UCSD-AML1 (cell line): ENCODE measurements around the gene DENND6A.
"Not testable (repeated sequence)": the region's sequence is repeated elsewhere in the genome, so short reads cannot be mapped to it uniquely, and the experiment has no call there.

Source experiments
- DNase-seq: peaks from one replicate; lab custom pipeline; 2025; ENCODE audit not compliant: unreplicated experiment; lab: John Stamatoyannopoulos, UW

DENND6A gene

GRCh38 chr3:57696801-57697321 lies 4.0 kb upstream of the DENND6A start:
- DNase-seq = no peak

DNA sequence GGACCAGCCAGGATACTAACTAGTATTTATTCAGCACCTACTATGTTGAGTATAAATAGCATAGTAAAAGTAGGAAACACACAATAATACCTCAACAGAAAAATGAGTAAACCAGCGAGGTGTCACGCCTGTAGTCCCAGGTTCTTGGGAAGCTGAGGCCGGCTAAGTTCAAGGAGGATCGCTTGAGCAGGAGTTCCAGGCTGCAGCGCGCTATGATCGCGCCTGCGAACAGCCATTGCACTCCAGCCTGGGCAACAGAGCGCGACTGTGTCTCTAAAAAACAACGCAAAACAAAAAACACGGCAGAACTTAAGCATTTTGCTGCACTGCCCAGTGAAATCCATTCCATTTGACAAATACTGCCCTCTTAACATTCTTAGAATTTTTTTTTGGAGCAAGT lies 1.3 kb upstream of the DENND6A start:
- no peak for DNase-seq

DNA sequence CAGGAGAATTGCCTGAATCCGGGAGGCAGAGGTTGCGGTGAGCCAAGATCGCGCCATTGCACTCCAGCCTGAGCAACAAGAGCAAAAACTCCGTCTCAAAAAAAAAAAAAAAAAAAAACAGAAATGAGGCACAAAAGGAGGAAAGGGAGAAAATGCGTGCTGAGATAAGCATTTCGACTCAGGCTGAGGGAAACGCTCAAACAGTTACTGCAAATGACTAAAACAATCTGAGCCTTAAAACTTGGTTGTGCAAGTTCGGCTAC lies 813 bp downstream of the DENND6A start:
- not testable (repeated sequence) for DNase-seq

DNA sequence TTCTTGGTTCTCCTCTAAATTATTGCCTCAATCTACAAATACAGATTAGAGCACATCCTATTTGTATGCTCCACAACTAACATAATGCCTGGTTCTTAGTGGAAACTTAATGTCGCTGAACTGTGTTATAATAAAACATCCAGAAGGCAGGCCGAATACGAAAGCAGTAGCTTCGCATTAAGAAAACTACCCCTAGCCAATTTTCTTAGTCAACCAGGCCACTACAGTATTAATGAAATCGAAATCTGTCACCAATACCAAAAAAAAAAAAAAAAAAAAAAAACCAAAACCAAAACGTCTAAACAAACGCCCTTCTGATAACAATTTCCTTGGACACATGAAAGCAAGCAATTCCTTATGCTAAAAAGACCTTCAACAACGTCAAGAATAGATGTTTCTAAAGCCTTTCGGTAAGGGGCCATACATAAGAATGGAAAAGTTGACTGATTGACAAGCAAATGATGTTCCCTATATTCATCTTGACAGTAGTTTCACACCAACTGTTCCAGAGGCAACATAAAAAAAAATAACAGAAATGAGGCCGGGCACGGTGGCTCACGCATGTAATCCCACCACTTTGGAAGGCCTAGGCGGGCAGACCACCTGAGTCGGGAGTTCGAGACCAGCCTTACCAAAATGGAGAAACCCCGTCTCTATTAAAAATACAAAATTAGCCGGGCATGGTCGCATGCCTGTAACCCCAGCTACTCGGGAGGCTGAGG lies 1.3 kb downstream of the DENND6A start:
- DNase-seq = no peak

- no peak for DNase-seq
These were observed 3.4 kb downstream of the DENND6A start for GRCh38 chr3:57689367-57690053.

GRCh38 chr3:57688291-57688690 lies 4.6 kb downstream of the DENND6A start:
- DNase-seq = no peak

DNA sequence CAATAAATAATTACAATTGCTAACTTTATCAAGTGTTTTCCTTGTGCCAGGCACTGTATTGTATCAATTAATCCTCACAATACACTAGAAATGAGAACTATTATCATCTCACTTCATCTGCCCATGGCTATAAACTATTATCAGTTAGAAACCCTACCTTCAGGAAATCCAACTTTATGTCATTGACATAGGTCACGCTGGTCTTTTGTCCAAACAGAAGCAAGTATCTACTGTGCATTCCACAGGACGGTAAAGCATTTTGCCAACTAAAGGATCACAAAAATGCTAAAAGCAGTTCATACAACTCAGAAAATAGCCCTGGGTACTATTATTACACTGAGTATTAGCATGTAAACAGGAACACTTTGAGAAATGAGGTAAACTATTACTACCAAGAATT lies 9.6 kb downstream of the DENND6A start:
- DNase-seq = no peak

GRCh38 chr3:57682284-57682683 lies 10.6 kb downstream of the DENND6A start:
- DNase-seq = no peak

DNA sequence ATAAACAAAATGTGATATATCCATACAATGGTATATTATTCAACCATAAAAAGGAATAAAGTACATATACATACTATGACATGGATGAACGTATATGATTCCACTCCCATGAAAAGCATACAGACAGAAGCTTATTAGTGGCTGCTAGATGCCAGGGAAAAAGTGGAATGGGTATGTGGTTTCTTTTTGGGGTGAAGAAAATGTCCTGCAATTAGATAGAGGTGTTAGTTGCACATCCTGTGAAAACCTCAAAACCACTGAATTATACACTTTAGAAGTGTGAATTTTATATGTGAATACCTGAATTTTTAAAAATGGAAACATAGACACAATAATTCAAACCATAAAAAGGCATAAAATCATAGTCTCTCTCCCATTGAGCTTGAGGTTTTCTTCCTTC lies 11.2 kb downstream of the DENND6A start:
- DNase-seq = no peak

DNA sequence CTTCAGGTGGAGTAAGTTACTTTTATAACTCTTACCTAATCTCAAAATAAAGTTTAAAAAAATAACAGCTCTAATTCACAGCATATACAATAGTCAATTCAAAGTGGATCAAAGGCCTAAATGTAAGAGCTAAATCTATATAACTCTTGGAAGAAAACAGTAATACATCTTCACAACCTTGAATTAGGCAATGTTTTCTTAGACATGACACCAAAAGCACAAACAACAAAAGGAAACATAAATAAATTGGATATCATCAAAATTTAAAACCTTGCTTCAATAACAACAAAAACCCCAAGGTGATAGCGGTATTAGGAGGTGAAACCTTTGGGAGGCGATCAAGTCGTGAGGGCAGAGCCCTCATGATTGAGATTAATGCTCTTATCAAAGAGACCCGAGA lies 12.8 kb downstream of the DENND6A start:
- DNase-seq = no peak

GRCh38 chr3:57675530-57675929 lies 17.3 kb downstream of the DENND6A start:
- DNase-seq = no peak

DNA sequence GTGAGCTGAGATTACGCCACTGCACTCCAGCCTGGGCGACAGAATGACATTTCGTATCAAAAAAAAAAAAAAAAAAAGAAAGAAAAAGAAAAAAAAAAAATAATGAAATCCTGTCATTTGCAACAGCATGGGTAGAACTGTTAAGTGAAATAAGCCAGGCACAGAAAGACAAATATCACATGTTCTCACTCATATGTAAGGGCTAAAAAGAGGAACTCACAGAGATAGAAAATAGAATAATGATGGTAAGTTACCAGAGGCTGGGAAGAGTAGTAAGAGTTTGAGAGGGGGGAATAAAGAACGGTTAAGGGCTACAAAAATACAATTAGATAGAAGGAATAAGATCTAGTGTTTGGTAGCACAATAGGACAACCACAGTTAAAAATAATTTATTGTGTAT lies 19.7 kb downstream of the DENND6A start:
- no peak for DNase-seq

DNA sequence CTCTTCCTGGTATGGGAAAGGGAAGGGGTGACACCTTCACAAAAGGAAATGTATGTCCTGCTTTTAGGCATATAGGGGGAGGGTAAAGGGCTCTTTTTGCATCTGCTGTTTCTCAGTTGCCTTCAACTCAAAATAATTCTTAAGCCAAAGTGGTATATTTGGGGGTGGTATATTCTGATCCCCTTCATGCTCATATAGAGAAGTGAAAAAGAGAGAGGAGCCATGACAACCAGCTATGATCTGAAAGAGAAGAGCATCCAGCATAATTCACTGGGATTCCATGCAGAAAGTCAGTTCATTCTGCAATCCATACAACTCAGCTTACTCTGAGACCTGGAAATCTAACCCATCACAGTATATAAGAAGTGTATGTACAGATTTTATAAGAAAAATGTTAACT lies 22.3 kb downstream of the DENND6A start:
- no peak for DNase-seq

DNA sequence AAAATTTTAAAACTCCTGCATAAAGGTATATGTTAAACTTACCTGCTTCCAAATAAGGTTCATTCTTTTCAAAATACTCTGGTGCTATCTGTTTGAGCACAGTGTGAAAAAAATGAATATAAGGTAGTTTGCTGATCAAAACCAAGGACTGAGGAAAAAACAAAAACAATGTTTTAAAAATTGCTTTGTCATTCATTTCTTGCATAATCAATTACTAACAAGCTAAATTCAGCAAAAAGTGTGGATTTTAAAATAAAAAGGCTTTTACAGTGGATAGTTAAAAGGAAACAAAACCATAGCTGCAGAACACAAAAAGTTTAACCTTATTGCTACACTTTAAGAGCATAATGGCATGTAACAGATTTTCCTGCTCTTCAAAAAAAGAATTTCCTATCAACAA lies 31.5 kb downstream of the DENND6A start:
- DNase-seq = no peak

DNA sequence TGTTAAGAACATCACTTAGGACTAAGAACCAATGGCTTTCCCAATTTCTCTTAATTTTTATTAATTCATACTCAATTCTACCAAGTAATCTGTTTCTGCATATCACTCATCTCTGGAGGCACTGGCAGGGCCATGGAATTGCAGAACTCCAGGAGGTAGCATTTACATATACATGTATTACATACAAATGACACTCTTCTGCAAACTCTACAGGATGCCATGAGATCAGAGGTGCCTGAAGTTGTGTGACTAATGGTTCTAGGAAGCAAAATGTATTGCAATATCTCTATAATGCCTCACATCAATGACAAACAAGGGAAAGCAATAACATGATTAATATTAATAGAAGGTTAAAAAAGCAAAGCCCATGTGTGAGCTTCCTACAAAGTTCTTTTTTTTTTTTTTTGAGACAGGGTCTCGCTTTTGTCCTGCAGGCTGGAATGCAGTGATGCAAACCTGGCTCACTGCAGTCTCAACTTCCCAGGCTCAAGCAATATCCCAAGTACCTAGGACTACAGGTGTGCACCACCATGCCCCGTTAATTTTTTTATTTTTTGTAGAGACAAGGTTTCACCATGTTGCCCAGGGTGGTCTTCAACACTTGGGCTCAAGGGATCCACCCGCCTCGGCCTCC lies 33.0 kb downstream of the DENND6A start:
- no peak for DNase-seq

GRCh38 chr3:57659004-57659673 lies 33.7 kb downstream of the DENND6A start:
- DNase-seq = no peak

GRCh38 chr3:57658536-57658935 lies 34.3 kb downstream of the DENND6A start:
- DNase-seq = no peak

- no peak for DNase-seq
These were observed 37.1 kb downstream of the DENND6A start for GRCh38 chr3:57655727-57656126.

DNA sequence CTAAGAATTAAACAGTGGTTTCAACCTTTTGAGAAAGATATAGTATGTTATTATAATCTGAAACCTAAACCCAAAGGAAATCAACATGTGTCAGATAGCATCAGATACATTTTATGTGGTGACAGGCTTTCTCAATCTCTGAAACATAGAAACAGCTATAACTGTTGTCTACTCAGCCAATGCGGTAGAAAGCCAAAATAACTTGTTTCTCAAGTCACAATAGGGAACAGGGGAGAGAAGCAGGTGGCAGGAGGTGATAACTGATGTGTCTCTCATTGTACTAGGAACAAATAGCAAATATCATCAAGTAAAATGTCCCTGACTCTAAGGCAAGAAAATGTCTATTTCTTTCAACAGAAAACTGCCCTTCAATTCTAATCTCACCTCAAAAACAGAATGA lies 38.6 kb downstream of the DENND6A start:
- DNase-seq = no peak

DNA sequence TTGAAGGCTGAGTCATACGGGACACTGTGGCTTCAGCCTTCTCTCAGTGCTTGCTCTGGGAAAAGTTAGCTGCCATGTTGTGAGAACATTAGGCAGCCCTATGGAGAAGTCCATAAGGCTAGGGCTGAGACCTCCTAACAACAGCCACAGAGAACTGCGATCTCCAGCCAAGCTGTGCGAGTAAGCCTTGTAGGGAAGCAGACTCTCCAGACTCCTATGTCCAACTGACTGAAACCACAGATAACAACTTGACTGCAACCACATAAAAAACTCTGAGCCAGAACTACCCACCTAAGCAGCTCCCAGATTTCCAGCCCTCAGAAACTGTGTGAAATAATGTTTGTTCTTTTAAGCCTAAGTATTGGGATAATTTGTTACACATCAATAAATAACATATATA lies 40.7 kb downstream of the DENND6A start:
- DNase-seq = no peak

- DNase-seq = no peak
These were observed 45.5 kb downstream of the DENND6A start for GRCh38 chr3:57647292-57647940.
